Kidney (tissue), 14 donors: ENCODE results near the gene VAV2. TPM values are rescaled to one million over a fixed set of nuclear protein-coding genes. Genes with fewer than 3 reads are reported as not detected.

Experiments used
- DNase-seq, 5 donors: peaks; one replicate each; pipeline ENCODE4 v3.0.0-alpha.2; 2013 to 2020
- FAIRE-seq: peaks from 2 replicates; lab custom pipeline; 2012; peaks lifted over from hg19 to GRCh38; lab: Jason Lieb, UNC
- H3K27ac ChIP-seq, 2 donors: one replicate each; pipeline ENCODE4 v1.7.0; 2013; ENCODE audit warnings: low read depth in 2 of 2, low read length in 2 of 2, inconsistent platforms in 1 of 2
- H3K27me3 ChIP-seq: one replicate; pipeline ENCODE4 v1.7.1; 2013; ENCODE audit warnings: low read length, inconsistent platforms; ENCODE audit not compliant: control insufficient read depth, insufficient read depth
- H3K36me3 ChIP-seq, 3 donors: one replicate each; pipeline versions ENCODE4 v1.7.0 to v1.7.1; 2013; ENCODE audit warnings: low read length in 3 of 3, control low read depth in 1 of 3, inconsistent platforms in 1 of 3; ENCODE audit not compliant: insufficient read depth in 3 of 3, control insufficient read depth in 2 of 3
- H3K4me1 ChIP-seq, 3 donors: one replicate each; pipeline versions ENCODE4 v1.7.0 to v1.7.1; 2013; ENCODE audit warnings: low read length in 3 of 3, inconsistent platforms in 1 of 3, low read depth in 1 of 3; ENCODE audit not compliant: control insufficient read depth in 2 of 3, insufficient read depth in 2 of 3
- H3K4me3 ChIP-seq, 3 donors: one replicate each; pipeline versions ENCODE4 v1.7.0 to v1.8.1; 2013; ENCODE audit warnings: low read length in 3 of 3, control low read depth in 1 of 3, inconsistent platforms in 1 of 3
- H3K9ac ChIP-seq, 3 donors: one replicate each; pipeline versions ENCODE4 v1.7.0 to v1.7.1; 2013; ENCODE audit warnings: low read length in 3 of 3, control low read depth in 1 of 3, inconsistent platforms in 1 of 3
- H3K9me3 ChIP-seq, 3 donors: one replicate each; pipeline versions ENCODE4 v1.7.0 to v1.7.1; 2013; ENCODE audit warnings: low read length in 3 of 3, control low read depth in 1 of 3, inconsistent platforms in 1 of 3; ENCODE audit not compliant: control insufficient read depth in 2 of 3, insufficient read depth in 1 of 3
- intact Hi-C: fragments of 100-400 bp; cut with DNase I; formaldehyde crosslinking; loops from one replicate; pipeline ENCODE4 v1.11.1; 2022
- polyA plus RNA-seq: library from polyadenylated mRNA; stranded (reverse); fragments of 350-450 nt; fragmentation: Illumina TruSeq; extraction: RNeasy Lipid Tissue Mini Kit (QIAGEN cat#74804); gene quantifications from one replicate; pipeline ENCODE4 v1.2.3, GENCODE V29; 2014; ENCODE audit warnings: low read depth, low replicate concordance; ENCODE audit not compliant: insufficient read depth
- total RNA-seq: library from RNA; stranded (reverse); fragmentation: NEBNext Ultra II Directional; extraction: Animal tissue kit (Norgen Biotek cat#: 25700); gene quantifications from one replicate; pipeline ENCODE4 v1.2.1, GENCODE V29; 2021
- TF ChIP-seq, protein P1 (sequence below): IDR thresholded peaks from 3 replicates; pipeline ENCODE4 v1.5.1; 2012; ENCODE audit warnings: mild to moderate bottlenecking, moderate library complexity, borderline replicate concordance; ENCODE audit not compliant: insufficient read depth; ENCODE audit errors: extremely low read depth
- donor health status: control.
- donor health status: control.
- donor health status: control.
- donor health status: control.
- donor health status: control.
- donor health status: DM: yes; HTN: yes; CAD: no.
- donor health status: Normal renal cell carcinoma (clear cell type).

The VAV2 gene
- total and polyA plus RNA-seq, 2 donors from 2014 or later: 22.3 to 47.1 TPM

DNA sequence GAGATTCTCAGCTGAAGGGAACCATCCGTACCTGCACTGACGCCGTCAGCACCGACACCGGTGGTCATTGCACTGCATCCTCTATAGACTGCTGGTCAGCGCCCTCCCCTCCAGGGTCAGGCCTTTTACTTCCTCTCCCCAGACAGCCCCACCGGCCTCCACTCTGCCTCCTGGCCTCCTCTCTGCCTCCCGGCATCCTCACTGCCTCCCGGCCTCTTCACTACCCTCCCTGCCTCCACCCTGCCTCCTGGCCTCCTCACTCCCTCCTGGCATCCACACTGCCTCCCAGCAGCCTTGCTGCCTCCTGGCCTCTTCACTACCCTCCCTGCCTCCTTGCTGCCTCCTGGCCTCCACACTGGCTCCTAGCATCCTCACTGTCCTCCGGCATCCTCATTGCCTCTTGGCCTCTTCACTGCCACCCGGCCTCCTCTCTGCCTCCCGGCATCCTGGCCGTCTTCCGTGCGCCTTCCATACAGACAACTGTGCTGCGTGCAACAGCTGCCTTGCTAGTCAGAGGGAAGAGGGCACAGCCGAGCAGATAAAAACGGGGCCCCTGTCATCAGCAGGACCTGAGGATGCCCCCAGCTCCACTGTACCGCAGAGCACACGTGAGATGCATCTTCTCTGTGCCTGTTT lies 62.0 kb downstream of the VAV2 start:
- FAIRE-seq (no peak), DNase-seq (no peak)
- Histone ChIP-seq H3K36me3 (peaks cover 0 to 3% (median 2%) of the 10 kb centered on the region in 3 donors), H3K9ac (no peak overlapping the region), H3K4me3 (no peak overlapping the region), H3K27ac (no peak overlapping the region), H3K27me3 (no peaks in the 10 kb centered on the region), H3K4me1 (peaks cover 0 to 23% (median 21%) of the 10 kb centered on the region in 3 donors), H3K9me3 (no peaks in the 10 kb centered on the region)
- intact Hi-C loops: no loop called here
- TF ChIP-seq, protein P1, sequence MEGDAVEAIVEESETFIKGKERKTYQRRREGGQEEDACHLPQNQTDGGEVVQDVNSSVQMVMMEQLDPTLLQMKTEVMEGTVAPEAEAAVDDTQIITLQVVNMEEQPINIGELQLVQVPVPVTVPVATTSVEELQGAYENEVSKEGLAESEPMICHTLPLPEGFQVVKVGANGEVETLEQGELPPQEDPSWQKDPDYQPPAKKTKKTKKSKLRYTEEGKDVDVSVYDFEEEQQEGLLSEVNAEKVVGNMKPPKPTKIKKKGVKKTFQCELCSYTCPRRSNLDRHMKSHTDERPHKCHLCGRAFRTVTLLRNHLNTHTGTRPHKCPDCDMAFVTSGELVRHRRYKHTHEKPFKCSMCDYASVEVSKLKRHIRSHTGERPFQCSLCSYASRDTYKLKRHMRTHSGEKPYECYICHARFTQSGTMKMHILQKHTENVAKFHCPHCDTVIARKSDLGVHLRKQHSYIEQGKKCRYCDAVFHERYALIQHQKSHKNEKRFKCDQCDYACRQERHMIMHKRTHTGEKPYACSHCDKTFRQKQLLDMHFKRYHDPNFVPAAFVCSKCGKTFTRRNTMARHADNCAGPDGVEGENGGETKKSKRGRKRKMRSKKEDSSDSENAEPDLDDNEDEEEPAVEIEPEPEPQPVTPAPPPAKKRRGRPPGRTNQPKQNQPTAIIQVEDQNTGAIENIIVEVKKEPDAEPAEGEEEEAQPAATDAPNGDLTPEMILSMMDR: no peak

DNA sequence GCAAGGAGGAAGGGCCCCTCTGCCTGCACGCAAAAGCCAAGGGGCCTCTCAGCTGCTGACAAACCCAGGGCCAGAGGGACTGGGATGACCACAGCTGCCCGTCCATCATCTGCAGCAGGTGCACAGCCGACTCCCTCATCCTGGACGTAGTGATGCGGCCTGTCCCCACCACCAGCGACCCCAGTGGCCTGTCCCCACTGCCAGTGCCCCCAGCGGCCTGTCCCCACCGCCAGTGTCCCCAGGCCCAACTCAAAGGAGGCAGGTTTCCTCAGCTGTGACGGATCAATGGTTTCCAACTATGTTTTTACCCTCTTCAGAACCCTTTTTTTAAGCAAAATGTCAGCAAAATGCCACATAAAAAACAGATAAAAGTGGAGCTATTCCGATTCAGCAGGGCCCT lies 62.5 kb downstream of the VAV2 start:
- Histone ChIP-seq H3K4me3 (no peak overlapping the region), H3K4me1 (peaks cover 0 to 21% (median 21%) of the 10 kb centered on the region in 3 donors), H3K27me3 (no peaks in the 10 kb centered on the region), H3K9ac (no peak overlapping the region), H3K9me3 (no peaks in the 10 kb centered on the region), H3K36me3 (peaks cover 0 to 3% (median 2%) of the 10 kb centered on the region in 3 donors), H3K27ac (no peak overlapping the region)
- TF ChIP-seq, protein P1: no peak
- FAIRE-seq (no peak), DNase-seq (no peak)
- intact Hi-C loops: no loop called here

DNA sequence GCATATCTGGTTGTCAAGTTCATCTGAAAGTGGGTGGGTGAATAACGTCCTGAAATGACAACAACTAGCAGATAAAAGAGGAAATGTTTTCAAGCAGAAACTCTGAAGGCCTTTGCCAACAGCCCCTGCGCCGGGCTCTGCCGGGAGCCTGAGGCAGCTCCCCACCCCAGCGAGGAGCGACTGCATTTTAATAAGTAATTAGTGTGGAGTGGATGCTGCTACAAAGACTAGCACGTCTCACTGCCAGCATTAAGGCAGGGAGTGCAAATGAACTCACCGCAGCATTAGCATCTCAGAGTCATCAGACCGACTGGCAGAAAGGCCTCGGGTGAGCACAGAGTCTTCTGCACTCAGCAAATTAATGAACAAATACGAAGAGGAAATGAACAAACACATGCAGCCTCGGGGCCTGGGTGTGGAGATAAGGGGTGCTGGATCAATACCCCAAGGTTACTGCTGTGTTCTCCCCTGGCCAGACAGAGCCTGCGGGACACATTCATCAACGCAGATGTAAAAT lies 63.8 kb downstream of the VAV2 start:
- intact Hi-C loops: no loop called here
- no peaks in the 10 kb centered on the region for H3K9me3 ChIP-seq
- no peak overlapping the region for H3K4me3 ChIP-seq
- H3K27ac ChIP-seq: no peak overlapping the region
- TF ChIP-seq, protein P1: no peak
- FAIRE-seq: no peak
- H3K27me3 ChIP-seq: no peaks in the 10 kb centered on the region
- DNase-seq: no peak
- H3K4me1 ChIP-seq: peaks cover 0 to 21% (median 21%) of the 10 kb centered on the region in 3 donors
- H3K9ac ChIP-seq: no peak overlapping the region
- peaks cover 0 to 3% (median 0%) of the 10 kb centered on the region in 3 donors for H3K36me3 ChIP-seq
